Caco-2 (cell line): Measurements from ENCODE around the gene HGS. TPM values are rescaled to one million over a fixed set of nuclear protein-coding genes. Genes with fewer than 3 reads are reported as not detected.

Experiments
- BruUV-seq: library from RNA; stranded (reverse); fragments of 400-500 nt; replicated peaks from 2 replicates; lab custom pipeline; 2021; lab: Mats Ljungman, UMichigan
- CTCF ChIA-PET: fragments of 300-600 bp; sonication (Branson Sonifier 250); formaldehyde crosslinking; loops from one replicate; lab custom pipeline; 2022; ENCODE audit warnings: antibody characterized with exemption; lab: Charles Lee
- POLR2A ChIA-PET: fragments of 300-600 bp; sonication (Branson Sonifier 250); formaldehyde crosslinking; loops from one replicate; lab custom pipeline; 2022; ENCODE audit warnings: antibody characterized with exemption; lab: Charles Lee
- DNase-seq, 2 experiments: peaks; one replicate each; pipeline versions ENCODE4 v3.0.0 to v3.0.0-alpha.2; 2020 to 2022
- H3K27me3 ChIP-seq: replicated peaks from 2 replicates; pipeline ENCODE4 v1.6.0; 2011; ENCODE audit warnings: low read length; ENCODE audit not compliant: control insufficient read depth, insufficient read depth
- H3K36me3 ChIP-seq: 2 replicates; pipeline ENCODE4 v1.5.1; 2011; ENCODE audit warnings: low read length; ENCODE audit not compliant: control insufficient read depth, insufficient read depth
- H3K4me1 ChIP-seq: fragments of 250-450 bp; sonication (Bioruptor Pico); 2 replicates; pipeline ENCODE4 v1.5.1; 2020; ENCODE audit warnings: mild to moderate bottlenecking
- H3K4me3 ChIP-seq: 2 replicates; pipeline ENCODE4 v1.5.1; 2011; ENCODE audit warnings: low read depth, mild to moderate bottlenecking, control low read depth, low read length
- H3K9me3 ChIP-seq: fragments of 250-450 bp; sonication (Bioruptor Pico); 2 replicates; pipeline ENCODE4 v1.5.1; 2020; ENCODE audit warnings: mild to moderate bottlenecking, moderate library complexity
- H3K27ac Mint-ChIP-seq: one replicate; pipeline ENCODE4 v1.8.0; 2022; ENCODE audit warnings: mixed read lengths; ENCODE audit not compliant: unreplicated experiment
- H3K27me3 Mint-ChIP-seq: one replicate; pipeline ENCODE4 v1.8.0; 2022; ENCODE audit warnings: mixed read lengths; ENCODE audit not compliant: insufficient read depth, unreplicated experiment
- H3K36me3 Mint-ChIP-seq: one replicate; pipeline ENCODE4 v1.8.0; 2022; ENCODE audit warnings: mild to moderate bottlenecking, mixed read lengths; ENCODE audit not compliant: insufficient read depth, unreplicated experiment
- H3K4me1 Mint-ChIP-seq: one replicate; pipeline ENCODE4 v1.8.0; 2022; ENCODE audit warnings: low read depth, mixed read lengths; ENCODE audit not compliant: unreplicated experiment
- H3K4me3 Mint-ChIP-seq: one replicate; pipeline ENCODE4 v1.8.0; 2022; ENCODE audit warnings: mild to moderate bottlenecking, moderate library complexity, mixed read lengths; ENCODE audit not compliant: unreplicated experiment
- H3K9me3 Mint-ChIP-seq: one replicate; pipeline ENCODE4 v1.8.0; 2022; ENCODE audit warnings: mixed read lengths; ENCODE audit not compliant: unreplicated experiment
- intact Hi-C: fragments of 100-400 bp; cut with micrococcal nuclease; formaldehyde crosslinking; loops from one replicate; pipeline ENCODE4 v1.10.0; 2022; ENCODE audit not compliant: unreplicated experiment
- total RNA-seq: library from RNA; stranded (reverse); gene quantifications from 2 replicates; pipeline ENCODE4 v1.2.3, GENCODE V29; 2022
- TF ChIP-seq, protein P1 (sequence below), 2 experiments: fragments of 200-600 bp in 1 of 2; IDR thresholded peaks; 1 replicate in 1 of 2; 2 replicates in 1 of 2; pipeline versions ENCODE4 v1.5.1 to v1.8.0; 2011 to 2022; ENCODE audit warnings: antibody characterized with exemption in 1 of 2, control low read depth in 1 of 2, inconsistent platforms in 1 of 2, low read depth in 1 of 2, low read length in 1 of 2, mild to moderate bottlenecking in 1 of 2, moderate library complexity in 1 of 2; ENCODE audit not compliant: insufficient read depth in 1 of 2, severe bottlenecking in 1 of 2, unreplicated experiment in 1 of 2

The HGS gene
- total RNA-seq, 1 experiment from 2014 or later, result 176 TPM

- BruUV-seq, result no TSS peak
- Histone ChIP-seq H3K36me3 (peaks cover 10% of the 10 kb centered on the region), H3K27me3 (no peaks in the 10 kb centered on the region), H3K4me1 (peaks cover 18% of the 10 kb centered on the region), H3K9me3 (no peaks in the 10 kb centered on the region), H3K4me3 (peak overlapping the region; percentile 86)
- peak in 1 of 2 experiments; percentile 39 for DNase-seq
- peaks cover 23% of the 10 kb centered on the region for H3K4me1 Mint-ChIP-seq
- H3K36me3 Mint-ChIP-seq, result peaks cover 99% of the 10 kb centered on the region
- TF ChIP-seq, protein P1, sequence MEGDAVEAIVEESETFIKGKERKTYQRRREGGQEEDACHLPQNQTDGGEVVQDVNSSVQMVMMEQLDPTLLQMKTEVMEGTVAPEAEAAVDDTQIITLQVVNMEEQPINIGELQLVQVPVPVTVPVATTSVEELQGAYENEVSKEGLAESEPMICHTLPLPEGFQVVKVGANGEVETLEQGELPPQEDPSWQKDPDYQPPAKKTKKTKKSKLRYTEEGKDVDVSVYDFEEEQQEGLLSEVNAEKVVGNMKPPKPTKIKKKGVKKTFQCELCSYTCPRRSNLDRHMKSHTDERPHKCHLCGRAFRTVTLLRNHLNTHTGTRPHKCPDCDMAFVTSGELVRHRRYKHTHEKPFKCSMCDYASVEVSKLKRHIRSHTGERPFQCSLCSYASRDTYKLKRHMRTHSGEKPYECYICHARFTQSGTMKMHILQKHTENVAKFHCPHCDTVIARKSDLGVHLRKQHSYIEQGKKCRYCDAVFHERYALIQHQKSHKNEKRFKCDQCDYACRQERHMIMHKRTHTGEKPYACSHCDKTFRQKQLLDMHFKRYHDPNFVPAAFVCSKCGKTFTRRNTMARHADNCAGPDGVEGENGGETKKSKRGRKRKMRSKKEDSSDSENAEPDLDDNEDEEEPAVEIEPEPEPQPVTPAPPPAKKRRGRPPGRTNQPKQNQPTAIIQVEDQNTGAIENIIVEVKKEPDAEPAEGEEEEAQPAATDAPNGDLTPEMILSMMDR (IDR thresholded peaks at IDR 0.05; ENCODE audit: insufficient read depth in 1 of 2, low read depth in 1 of 2, low read length in 1 of 2, severe bottlenecking in 1 of 2, unreplicated experiment in 1 of 2), result no peak
- H3K9me3 Mint-ChIP-seq, result no peaks in the 10 kb centered on the region
- intact Hi-C loops, result no loop called here
- peak overlapping the region; percentile 98 for H3K27ac Mint-ChIP-seq
- POLR2A ChIA-PET, result interaction anchor here (0.5 to 3.0 kb wide), 2 partner anchors 18 to 63 kb away, joined by 3 to 45 read pairs; partner anchors contain the start of genes ARL16 and HGS
- CTCF ChIA-PET, result interaction anchor here (0.5 to 1.5 kb wide), 4 partner anchors 8 to 182 kb away, joined by 3 to 5 read pairs (median 4); partner anchors contain the start of genes ARL16 and HGS
- H3K27me3 Mint-ChIP-seq, result no peaks in the 10 kb centered on the region
- H3K4me3 Mint-ChIP-seq, result peak overlapping the region; percentile 93
Measured at GRCh38 chr17:81701288-81702071, 17.7 kb downstream of the HGS start.

GRCh38 chr17:81702934-81703746, 19.3 kb downstream of the HGS start, which contains the start of gene MRPL12:
MRPL12 (plus strand) TSS chr17:81703367; CDS start chr17:81703502, 135 bp downstream.
- H3K27ac Mint-ChIP-seq, result peak within 1 kb of the TSS; percentile 98
- ChIA-PET CTCF (interaction anchor here (0.6 to 1.5 kb wide), 4 partner anchors 9 to 102 kb away, joined by 3 to 11 read pairs (median 5); partner anchors contain the start of gene SLC25A10), POLR2A (interaction anchor here (0.7 to 3.0 kb wide), 6 partner anchors 9 to 130 kb away, joined by 4 to 45 read pairs (median 5); partner anchors contain the start of genes ARL16, HGS, MCRIP1 and SLC25A10)
- H3K9me3 Mint-ChIP-seq, result no peaks in the 10 kb centered on the region
- peak within 1 kb of the TSS; percentile 86 for H3K4me3 ChIP-seq
- no peaks in the 10 kb centered on the region for H3K9me3 ChIP-seq
- peak within 1 kb of the TSS; percentile 93 for H3K4me3 Mint-ChIP-seq
- peaks cover 18% of the 10 kb centered on the region for H3K4me1 ChIP-seq
- TF ChIP-seq, protein P1 (IDR thresholded peaks at IDR 0.05; ENCODE audit: insufficient read depth in 1 of 2, low read depth in 1 of 2, low read length in 1 of 2, severe bottlenecking in 1 of 2, unreplicated experiment in 1 of 2), result peak; percentile 28 to 33
- DNase-seq, result peak; percentile 93 to 95
- no peaks in the 10 kb centered on the region for H3K27me3 Mint-ChIP-seq
- H3K27me3 ChIP-seq, result no peaks in the 10 kb centered on the region
- intact Hi-C loops, result loop anchor here (1.0 kb wide), 2 partner anchors 8 to 20 kb away; partner anchors contain the start of gene ARL16
- H3K36me3 Mint-ChIP-seq, result peaks cover 97% of the 10 kb centered on the region
- H3K36me3 ChIP-seq, result peaks cover 10% of the 10 kb centered on the region
- peaks cover 23% of the 10 kb centered on the region for H3K4me1 Mint-ChIP-seq
- BruUV-seq, result no TSS peak
